Tibial nerve (tissue), 4 donors: ENCODE results near the gene DTNB.

Source experiments
- EP300 ChIP-seq, 2 donors: sonication (generic); formaldehyde crosslinking; IDR thresholded peaks; one replicate each; pipeline ENCODE4 v1.6.1; 2017; ENCODE audit warnings: antibody characterized with exemption in 2 of 2, mild to moderate bottlenecking in 1 of 2
- TF ChIP-seq, protein P1 (sequence below), 5 experiments: fragments of 200-600 bp in 3 of 5; fragments of 450-650 bp in 2 of 5; sonication (generic) in 3 of 5; IDR thresholded peaks; one replicate each; pipeline ENCODE4 v1.5.1; 2016 to 2019; ENCODE audit warnings: antibody characterized with exemption in 5 of 5, mild to moderate bottlenecking in 3 of 5, moderate library complexity in 2 of 5

DNA sequence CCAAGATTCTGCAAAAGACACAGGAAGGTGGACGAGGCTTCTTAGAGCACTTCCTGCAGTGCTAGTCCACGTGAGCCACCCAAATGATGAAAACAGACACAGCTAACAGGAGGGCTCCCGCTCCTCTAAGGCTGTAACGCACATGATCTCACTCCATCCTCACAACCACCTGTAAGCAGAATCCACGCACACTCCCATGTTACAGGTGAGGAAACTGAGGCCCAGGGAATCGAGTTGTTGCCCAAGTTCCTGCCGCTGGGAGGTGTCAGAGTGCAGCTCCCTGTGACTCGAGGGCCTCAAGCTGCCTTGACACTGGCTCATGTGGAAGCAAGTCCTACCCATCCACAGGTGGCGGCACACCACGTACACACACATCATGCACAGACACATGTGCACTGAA is 336.1 kb downstream of the DTNB start:
- TF ChIP-seq, protein P1, sequence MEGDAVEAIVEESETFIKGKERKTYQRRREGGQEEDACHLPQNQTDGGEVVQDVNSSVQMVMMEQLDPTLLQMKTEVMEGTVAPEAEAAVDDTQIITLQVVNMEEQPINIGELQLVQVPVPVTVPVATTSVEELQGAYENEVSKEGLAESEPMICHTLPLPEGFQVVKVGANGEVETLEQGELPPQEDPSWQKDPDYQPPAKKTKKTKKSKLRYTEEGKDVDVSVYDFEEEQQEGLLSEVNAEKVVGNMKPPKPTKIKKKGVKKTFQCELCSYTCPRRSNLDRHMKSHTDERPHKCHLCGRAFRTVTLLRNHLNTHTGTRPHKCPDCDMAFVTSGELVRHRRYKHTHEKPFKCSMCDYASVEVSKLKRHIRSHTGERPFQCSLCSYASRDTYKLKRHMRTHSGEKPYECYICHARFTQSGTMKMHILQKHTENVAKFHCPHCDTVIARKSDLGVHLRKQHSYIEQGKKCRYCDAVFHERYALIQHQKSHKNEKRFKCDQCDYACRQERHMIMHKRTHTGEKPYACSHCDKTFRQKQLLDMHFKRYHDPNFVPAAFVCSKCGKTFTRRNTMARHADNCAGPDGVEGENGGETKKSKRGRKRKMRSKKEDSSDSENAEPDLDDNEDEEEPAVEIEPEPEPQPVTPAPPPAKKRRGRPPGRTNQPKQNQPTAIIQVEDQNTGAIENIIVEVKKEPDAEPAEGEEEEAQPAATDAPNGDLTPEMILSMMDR (IDR thresholded peaks at IDR 0.05), result no peak
- TF ChIP-seq EP300 (IDR thresholded peaks at IDR 0.05), result no peak
